ENCODE data around the gene OBP2B. TPM values are rescaled to one million over a fixed set of nuclear protein-coding genes. Genes with fewer than 3 reads are reported as not detected.
"Not testable (repeated sequence)": the region's sequence is repeated elsewhere in the genome, so short reads cannot be mapped to it uniquely, and the experiment has no call there.

OBP2B gene
- not detected for polyA plus RNA-seq (2012; ENCODE audit: insufficient read depth, insufficient read length)

GRCh38 chr9:133208880-133209300 lies at the start of gene OBP2B:
Gene OBP2B, minus strand, starts transcription at chr9:133209250. Its CDS starts 51 bp downstream, at chr9:133209199.
- DNase-seq (ENCODE audit: low read depth, low spot score); H3K4me3 ChIP-seq (ENCODE audit: low read length): not testable (repeated sequence)

- DNase-seq (ENCODE audit: low read depth, low spot score): no peak
- no peak overlapping the region for H3K4me3 ChIP-seq (ENCODE audit: low read length)
Observed at GRCh38 chr9:133258061-133259015, 49.3 kb upstream of the OBP2B start.

- peak; percentile 35 for DNase-seq (ENCODE audit: low read depth, low spot score)
- no peak overlapping the region for H3K4me3 ChIP-seq (ENCODE audit: low read length)
Observed at GRCh38 chr9:133257465-133257956, 48.5 kb upstream of the OBP2B start.

GRCh38 chr9:133256686-133257091 lies 47.6 kb upstream of the OBP2B start:
- H3K4me3 ChIP-seq (ENCODE audit: low read length): no peak overlapping the region
- DNase-seq (ENCODE audit: low read depth, low spot score): no peak

- no peak for DNase-seq (ENCODE audit: low read depth, low spot score)
- H3K4me3 ChIP-seq (ENCODE audit: low read length): no peak overlapping the region
Observed at GRCh38 chr9:133256136-133256461, 47.0 kb upstream of the OBP2B start.

GRCh38 chr9:133255371-133256135 lies 46.5 kb upstream of the OBP2B start:
- H3K4me3 ChIP-seq (ENCODE audit: low read length): no peak overlapping the region
- DNase-seq (ENCODE audit: low read depth, low spot score): no peak

- DNase-seq (ENCODE audit: low read depth, low spot score): no peak
- no peak overlapping the region for H3K4me3 ChIP-seq (ENCODE audit: low read length)
Observed at GRCh38 chr9:133254471-133254870, 45.4 kb upstream of the OBP2B start.

- H3K4me3 ChIP-seq (ENCODE audit: low read length): no peak overlapping the region
Observed at GRCh38 chr9:133253268-133253667, 44.2 kb upstream of the OBP2B start.

GRCh38 chr9:133252301-133253020 lies 43.4 kb upstream of the OBP2B start:
- H3K4me3 ChIP-seq (ENCODE audit: low read length): no peak overlapping the region
- DNase-seq (ENCODE audit: low read depth, low spot score): no peak

More at GRCh38 chr9:133253268-133253667, 44.2 kb upstream of the OBP2B start:
- DNase-seq (ENCODE audit: low read depth, low spot score): no peak

- H3K4me3 ChIP-seq (ENCODE audit: low read length): no peak overlapping the region
- no peak for DNase-seq (ENCODE audit: low read depth, low spot score)
Observed at GRCh38 chr9:133251773-133252172, 42.7 kb upstream of the OBP2B start.

GRCh38 chr9:133251221-133251620 lies 42.2 kb upstream of the OBP2B start:
- DNase-seq (ENCODE audit: low read depth, low spot score); H3K4me3 ChIP-seq (ENCODE audit: low read length): not testable (repeated sequence)

- DNase-seq (ENCODE audit: low read depth, low spot score): no peak
- no peak overlapping the region for H3K4me3 ChIP-seq (ENCODE audit: low read length)
Observed at GRCh38 chr9:133250741-133251170, 41.7 kb upstream of the OBP2B start.

GRCh38 chr9:133249337-133249736 lies 40.3 kb upstream of the OBP2B start:
- no peak overlapping the region for H3K4me3 ChIP-seq (ENCODE audit: low read length)
- no peak for DNase-seq (ENCODE audit: low read depth, low spot score)

GRCh38 chr9:133248726-133249295 lies 39.8 kb upstream of the OBP2B start:
- H3K4me3 ChIP-seq (ENCODE audit: low read length): no peak overlapping the region
- no peak for DNase-seq (ENCODE audit: low read depth, low spot score)

- H3K4me3 ChIP-seq (ENCODE audit: low read length): no peak overlapping the region
- no peak for DNase-seq (ENCODE audit: low read depth, low spot score)
Observed at GRCh38 chr9:133247632-133248031, 38.6 kb upstream of the OBP2B start.

- H3K4me3 ChIP-seq (ENCODE audit: low read length): no peak overlapping the region
- DNase-seq (ENCODE audit: low read depth, low spot score): no peak
Observed at GRCh38 chr9:133246991-133247390, 37.9 kb upstream of the OBP2B start.

- H3K4me3 ChIP-seq (ENCODE audit: low read length): no peak overlapping the region
- DNase-seq (ENCODE audit: low read depth, low spot score): no peak
Observed at GRCh38 chr9:133246562-133246961, 37.5 kb upstream of the OBP2B start.

GRCh38 chr9:133242991-133243390 lies 33.9 kb upstream of the OBP2B start:
- no peak for DNase-seq (ENCODE audit: low read depth, low spot score)
- H3K4me3 ChIP-seq (ENCODE audit: low read length): no peak overlapping the region

GRCh38 chr9:133242241-133242640 lies 33.2 kb upstream of the OBP2B start:
- no peak overlapping the region for H3K4me3 ChIP-seq (ENCODE audit: low read length)
- DNase-seq (ENCODE audit: low read depth, low spot score): no peak

Data from Jurkat, Clone E6-1 (cell line).